ENCODE data around the gene OCIAD2. TPM values are rescaled to one million over a fixed set of nuclear protein-coding genes. Genes with fewer than 3 reads are reported as not detected.

The OCIAD2 gene
- total RNA-seq, 1 experiment from 2014 or later = 64.0 TPM

DNA sequence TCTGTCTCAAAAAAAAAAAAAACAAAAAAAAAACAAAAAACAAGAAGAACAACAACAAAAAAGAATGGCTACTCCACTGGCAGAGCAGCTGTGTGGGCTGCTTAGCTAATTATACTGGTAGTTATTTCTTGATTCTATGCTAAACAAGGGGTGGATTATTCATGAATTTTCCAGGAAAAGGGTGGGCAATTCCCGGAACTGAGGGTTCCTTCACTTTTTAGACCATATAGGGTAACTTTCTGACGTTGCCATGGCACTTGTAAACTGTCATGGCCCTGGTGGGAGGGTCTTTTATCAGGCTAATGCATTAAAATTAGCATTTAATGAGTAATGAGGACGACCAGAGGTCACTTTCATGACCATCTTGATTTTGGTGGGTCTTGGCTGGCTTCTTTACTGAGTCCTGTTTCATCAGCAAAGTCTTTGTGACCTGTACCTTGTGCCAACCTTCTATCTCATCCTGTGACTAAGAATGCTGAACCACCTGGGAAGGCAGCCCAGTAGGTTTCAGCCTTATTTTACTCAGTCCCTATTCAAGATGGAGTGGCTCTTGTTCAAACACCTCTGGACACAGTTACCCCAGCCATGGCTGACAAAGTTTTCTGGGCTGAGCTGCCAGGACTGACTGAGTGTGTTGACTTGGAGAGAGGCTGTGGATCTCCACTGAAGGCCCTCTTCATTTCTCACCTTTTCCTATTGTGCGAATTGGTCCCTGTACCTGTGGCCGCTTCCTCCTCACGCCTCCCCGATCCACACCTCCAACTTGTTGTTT lies 1.3 kb upstream of the OCIAD2 start:
- H2AFZ ChIP-seq (ENCODE audit: low read depth, low read length, poor library complexity, severe bottlenecking) = no peak overlapping the region
- no peaks in the 10 kb centered on the region for H4K20me1 ChIP-seq (ENCODE audit: insufficient read depth)
- ChIA-PET CTCF (interaction anchor here (0.9 kb wide), 1 partner anchor 37 kb away, joined by 4 read pairs; no protein-coding TSS in a partner anchor), RAD21 (ENCODE audit: low non-redundant PET in 1 of 2, low total read pairs in 2 of 2, uncharacterized antibody in 2 of 2, unreplicated experiment in 2 of 2) (no interaction called here), POLR2A (interaction anchor here (1.5 kb wide), 1 partner anchor 10 kb away, joined by 8 read pairs; no protein-coding TSS in a partner anchor)
- H3K4me3 ChIP-seq (replicated peaks in 1 of 2; ENCODE audit: low read depth in 1 of 2, low read length in 2 of 2) = no peak overlapping the region
- no peak overlapping the region for H3K27ac ChIP-seq (ENCODE audit: low read depth, low read length)
- peaks cover 0 to 4% of the 10 kb centered on the region in 2 experiments; a peak in 2 of 4 replicates for H3K36me3 ChIP-seq (ENCODE audit: control insufficient read depth in 1 of 2, insufficient read depth in 2 of 2, low read length in 2 of 2)
- intact Hi-C loops (cut with micrococcal nuclease) = loop anchor here (2.0 to 5.0 kb wide), 2 partner anchors 55 to 331 kb away; no protein-coding TSS in a partner anchor
- DNase-seq (ENCODE audit: low read depth, low spot score) (no peak), ATAC-seq (no peak)
- TF ChIP-seq RAD21 (IDR thresholded peaks at IDR 0.05; ENCODE audit: low read depth) (no peak), CBX3 (IDR thresholded peaks at IDR 0.05; ENCODE audit: low read depth) (no peak), JUND (IDR thresholded peaks at IDR 0.05) (no peak), SRF (IDR thresholded peaks at IDR 0.05; ENCODE audit: low read depth) (no peak), SP1 (IDR thresholded peaks at IDR 0.05; ENCODE audit: low read depth) (no peak), ZNF274 (IDR thresholded peaks at IDR 0.05; ENCODE audit: low read depth, low read length) (no peak)
- TF ChIP-seq, protein P1, sequence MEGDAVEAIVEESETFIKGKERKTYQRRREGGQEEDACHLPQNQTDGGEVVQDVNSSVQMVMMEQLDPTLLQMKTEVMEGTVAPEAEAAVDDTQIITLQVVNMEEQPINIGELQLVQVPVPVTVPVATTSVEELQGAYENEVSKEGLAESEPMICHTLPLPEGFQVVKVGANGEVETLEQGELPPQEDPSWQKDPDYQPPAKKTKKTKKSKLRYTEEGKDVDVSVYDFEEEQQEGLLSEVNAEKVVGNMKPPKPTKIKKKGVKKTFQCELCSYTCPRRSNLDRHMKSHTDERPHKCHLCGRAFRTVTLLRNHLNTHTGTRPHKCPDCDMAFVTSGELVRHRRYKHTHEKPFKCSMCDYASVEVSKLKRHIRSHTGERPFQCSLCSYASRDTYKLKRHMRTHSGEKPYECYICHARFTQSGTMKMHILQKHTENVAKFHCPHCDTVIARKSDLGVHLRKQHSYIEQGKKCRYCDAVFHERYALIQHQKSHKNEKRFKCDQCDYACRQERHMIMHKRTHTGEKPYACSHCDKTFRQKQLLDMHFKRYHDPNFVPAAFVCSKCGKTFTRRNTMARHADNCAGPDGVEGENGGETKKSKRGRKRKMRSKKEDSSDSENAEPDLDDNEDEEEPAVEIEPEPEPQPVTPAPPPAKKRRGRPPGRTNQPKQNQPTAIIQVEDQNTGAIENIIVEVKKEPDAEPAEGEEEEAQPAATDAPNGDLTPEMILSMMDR (IDR thresholded peaks at IDR 0.05 in 2 of 3, conservative IDR thresholded peaks at IDR 0.05 in 1 of 3; ENCODE audit: borderline replicate concordance in 1 of 3, insufficient read depth in 1 of 3, low read depth in 2 of 3, low read length in 2 of 3) = no peak
- TF ChIP-seq, protein P2, sequence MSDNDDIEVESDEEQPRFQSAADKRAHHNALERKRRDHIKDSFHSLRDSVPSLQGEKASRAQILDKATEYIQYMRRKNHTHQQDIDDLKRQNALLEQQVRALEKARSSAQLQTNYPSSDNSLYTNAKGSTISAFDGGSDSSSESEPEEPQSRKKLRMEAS (IDR thresholded peaks at IDR 0.05) = no peak
- no peak overlapping the region for H3K4me2 ChIP-seq (ENCODE audit: low read length)
- H3K4me1 ChIP-seq (ENCODE audit: control insufficient read depth in 1 of 2, insufficient read depth in 2 of 2, low read length in 2 of 2) = peaks cover 18 to 46% of the 10 kb centered on the region in 2 experiments
- H3K79me2 ChIP-seq (ENCODE audit: insufficient read depth, low read length) = no peaks in the 10 kb centered on the region; the same call in 1 of the 2 replicates
- no TSS peak for BruUV-seq (replicated peaks)
- H3K9ac ChIP-seq (ENCODE audit: low read length) = no peak overlapping the region
- no peaks in the 10 kb centered on the region for H3K27me3 ChIP-seq (ENCODE audit: insufficient read depth, low read length)
- no peaks in the 10 kb centered on the region for H3K9me3 ChIP-seq (ENCODE audit: control insufficient read depth in 1 of 2, insufficient read depth in 1 of 2, low read depth in 1 of 2, low read length in 2 of 2)
- H3K9me2 ChIP-seq (ENCODE audit: insufficient read depth) = no peaks in the 10 kb centered on the region
